Measurements from ENCODE around the gene ST14.
A peak's percentile ranks its signal among the peaks of the same experiment; 100 is the strongest.
"Not testable (repeated sequence)": the region's sequence is repeated elsewhere in the genome, so short reads cannot be mapped to it uniquely, and the experiment has no call there.

ST14 gene

DNA sequence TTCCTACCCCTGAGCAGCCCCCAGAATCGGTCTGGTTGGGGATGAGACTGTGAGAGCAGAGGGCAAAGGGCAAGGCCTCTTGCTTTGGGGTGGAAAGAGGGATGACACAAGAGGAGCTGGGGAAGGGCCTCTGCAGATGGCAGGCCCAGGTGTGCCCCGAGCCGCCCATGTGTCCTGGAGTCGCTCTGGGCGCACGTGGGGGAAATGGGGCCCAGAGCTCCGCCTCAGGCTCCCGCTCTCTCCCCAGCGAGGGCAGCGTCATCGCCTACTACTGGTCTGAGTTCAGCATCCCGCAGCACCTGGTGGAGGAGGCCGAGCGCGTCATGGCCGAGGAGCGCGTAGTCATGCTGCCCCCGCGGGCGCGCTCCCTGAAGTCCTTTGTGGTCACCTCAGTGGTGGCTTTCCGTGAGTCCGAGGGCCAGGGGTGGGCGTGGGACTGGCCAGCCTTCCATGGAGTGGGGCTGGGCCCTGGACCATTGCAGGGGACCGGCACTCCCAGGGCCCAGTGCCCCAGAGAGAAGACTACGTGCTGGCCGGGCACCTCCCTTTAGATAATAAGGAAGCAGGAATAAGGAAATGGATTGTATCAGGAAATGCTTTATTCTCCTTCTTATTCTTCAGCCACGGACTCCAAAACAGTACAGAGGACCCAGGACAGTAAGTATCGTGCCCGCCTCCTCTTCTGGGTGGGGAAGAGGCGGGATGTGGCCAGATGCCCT lies 30.1 kb downstream of the ST14 start:
- DNase-seq (ENCODE audit: low spot score): peak; percentile 43

GRCh38 chr11:130190371-130190881 lies 30.8 kb downstream of the ST14 start:
- DNase-seq (ENCODE audit: low spot score): no peak

GRCh38 chr11:130191896-130192295 lies 32.3 kb downstream of the ST14 start:
- no peak for DNase-seq (ENCODE audit: low spot score)

DNA sequence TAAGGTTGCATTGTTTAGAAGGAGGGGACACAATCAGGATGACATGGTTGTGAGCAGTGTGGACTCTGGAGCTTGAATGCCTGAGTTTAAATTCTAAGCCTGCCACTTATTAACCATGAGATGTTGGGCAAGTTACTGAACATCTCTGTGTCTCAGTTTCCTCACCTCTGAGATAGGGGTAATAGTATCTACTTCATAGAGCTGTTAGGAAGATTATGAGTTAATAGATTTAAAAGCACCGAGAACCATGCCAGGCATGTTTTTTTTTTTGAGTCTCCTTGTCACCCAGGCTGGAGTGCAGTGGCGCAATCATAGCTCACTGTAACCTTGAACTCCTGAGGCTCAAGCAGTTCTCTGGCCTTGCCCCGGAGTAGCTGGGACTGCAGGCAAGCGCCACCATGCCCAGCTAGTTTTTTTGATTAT lies 33.3 kb downstream of the ST14 start:
- DNase-seq (ENCODE audit: low spot score): no peak

DNA sequence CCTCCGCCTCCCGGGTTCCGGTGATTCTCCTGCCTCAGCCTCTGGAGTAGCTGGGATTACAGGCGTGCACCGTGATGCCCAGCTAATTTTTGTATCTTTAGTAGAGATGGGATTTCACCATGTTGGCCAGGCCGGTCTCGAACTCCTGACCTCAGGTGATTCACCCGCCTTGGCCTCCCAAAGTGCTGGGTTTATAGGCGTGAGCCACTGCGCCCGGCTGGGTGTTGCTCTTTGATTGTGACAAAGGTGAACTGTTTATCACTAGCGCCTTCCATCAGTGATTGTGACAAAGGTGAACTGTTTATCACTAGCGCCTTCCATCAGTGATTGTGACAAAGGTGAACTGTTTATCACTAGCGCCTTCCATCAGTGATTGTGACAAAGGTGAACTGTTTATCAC lies 34.0 kb downstream of the ST14 start:
- not testable (repeated sequence) for DNase-seq (ENCODE audit: low spot score)

DNA sequence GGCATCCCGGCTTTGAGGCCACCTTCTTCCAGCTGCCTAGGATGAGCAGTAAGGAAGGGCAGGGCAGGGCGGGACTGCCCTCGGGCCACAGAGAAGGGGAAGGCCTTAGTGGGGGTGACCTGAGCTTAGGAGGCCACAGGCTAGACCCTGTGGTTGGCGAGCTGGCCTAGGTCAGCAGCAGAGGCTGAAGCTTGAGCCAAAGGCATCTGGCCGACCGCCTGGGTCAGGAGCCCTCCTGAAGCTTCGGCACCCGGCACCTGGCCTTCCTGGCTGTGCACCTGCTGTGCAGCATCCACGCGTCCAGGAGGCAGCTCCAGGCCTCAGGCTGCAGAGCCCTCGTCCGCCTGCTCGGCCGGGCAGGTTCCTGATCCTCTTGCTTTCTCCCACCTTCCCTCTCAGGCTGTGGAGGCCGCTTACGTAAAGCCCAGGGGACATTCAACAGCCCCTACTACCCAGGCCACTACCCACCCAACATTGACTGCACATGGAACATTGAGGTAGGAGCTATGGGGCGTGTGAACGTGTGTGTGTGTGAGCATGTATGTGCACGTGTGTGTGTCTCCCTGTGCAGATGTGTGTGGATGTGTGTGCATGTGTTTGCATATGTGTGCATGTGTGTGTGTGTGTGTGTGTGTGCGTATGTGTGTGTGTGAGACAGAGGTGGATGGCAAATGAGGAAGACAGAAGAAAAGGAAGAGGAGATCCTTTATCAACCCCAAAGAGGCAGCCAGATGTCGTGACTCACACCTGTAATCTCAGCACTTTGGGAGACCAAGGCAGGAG lies 34.9 kb downstream of the ST14 start:
- DNase-seq (ENCODE audit: low spot score): no peak

GRCh38 chr11:130197386-130198035 lies 37.9 kb downstream of the ST14 start:
- no peak for DNase-seq (ENCODE audit: low spot score)

GRCh38 chr11:130198292-130198691 lies 38.7 kb downstream of the ST14 start:
- peak; percentile 39 for DNase-seq (ENCODE audit: low spot score)

DNA sequence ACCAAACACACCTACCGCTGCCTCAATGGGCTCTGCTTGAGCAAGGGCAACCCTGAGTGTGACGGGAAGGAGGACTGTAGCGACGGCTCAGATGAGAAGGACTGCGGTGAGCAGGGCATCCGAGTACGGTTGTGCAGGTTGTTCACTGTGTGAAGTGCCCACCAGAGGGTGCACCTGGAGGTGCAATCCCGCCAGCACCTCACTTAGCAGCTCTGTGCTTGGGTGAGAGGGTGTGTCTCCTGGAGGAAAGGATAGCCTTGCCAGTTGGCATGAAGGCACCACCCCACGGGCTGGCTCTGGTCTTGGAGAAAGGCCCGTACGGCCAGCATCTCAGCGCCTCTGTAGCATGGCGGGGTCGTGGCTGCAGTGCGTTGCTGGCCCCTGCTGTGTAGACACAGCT lies 39.4 kb downstream of the ST14 start:
- DNase-seq (ENCODE audit: low spot score): no peak

DNA sequence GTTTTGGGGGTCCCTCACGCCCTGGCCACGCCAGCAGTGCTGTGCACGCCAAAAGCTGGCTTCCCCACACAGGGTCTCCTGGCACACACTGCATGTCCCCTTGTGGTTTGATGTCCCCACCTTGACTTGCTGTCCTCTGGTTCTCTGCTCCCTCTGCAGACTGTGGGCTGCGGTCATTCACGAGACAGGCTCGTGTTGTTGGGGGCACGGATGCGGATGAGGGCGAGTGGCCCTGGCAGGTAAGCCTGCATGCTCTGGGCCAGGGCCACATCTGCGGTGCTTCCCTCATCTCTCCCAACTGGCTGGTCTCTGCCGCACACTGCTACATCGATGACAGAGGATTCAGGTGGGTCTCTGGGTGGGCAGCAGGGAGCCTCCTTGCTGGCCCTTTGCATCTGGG lies 40.2 kb downstream of the ST14 start:
- DNase-seq (ENCODE audit: low spot score): no peak

DNA sequence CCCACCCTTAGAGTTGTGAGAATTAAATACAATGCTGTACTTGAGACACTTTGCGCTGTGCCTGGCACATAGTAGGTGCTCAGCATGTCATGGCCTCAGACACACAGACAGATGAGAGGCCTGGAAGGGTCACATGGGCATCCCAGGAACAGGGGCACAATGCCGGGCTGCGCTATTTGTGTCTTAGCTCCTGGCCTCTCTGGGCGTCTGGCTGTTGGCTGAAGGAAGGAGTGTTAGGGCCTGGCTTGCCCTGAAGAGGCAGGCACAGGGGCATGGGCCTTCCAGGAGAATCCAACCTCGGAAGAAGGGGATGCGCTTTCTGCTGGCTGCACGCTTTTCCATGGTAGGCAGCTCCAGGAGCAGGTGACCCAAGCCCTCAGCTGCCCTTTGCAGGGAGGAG lies 41.4 kb downstream of the ST14 start:
- no peak for DNase-seq (ENCODE audit: low spot score)

DNA sequence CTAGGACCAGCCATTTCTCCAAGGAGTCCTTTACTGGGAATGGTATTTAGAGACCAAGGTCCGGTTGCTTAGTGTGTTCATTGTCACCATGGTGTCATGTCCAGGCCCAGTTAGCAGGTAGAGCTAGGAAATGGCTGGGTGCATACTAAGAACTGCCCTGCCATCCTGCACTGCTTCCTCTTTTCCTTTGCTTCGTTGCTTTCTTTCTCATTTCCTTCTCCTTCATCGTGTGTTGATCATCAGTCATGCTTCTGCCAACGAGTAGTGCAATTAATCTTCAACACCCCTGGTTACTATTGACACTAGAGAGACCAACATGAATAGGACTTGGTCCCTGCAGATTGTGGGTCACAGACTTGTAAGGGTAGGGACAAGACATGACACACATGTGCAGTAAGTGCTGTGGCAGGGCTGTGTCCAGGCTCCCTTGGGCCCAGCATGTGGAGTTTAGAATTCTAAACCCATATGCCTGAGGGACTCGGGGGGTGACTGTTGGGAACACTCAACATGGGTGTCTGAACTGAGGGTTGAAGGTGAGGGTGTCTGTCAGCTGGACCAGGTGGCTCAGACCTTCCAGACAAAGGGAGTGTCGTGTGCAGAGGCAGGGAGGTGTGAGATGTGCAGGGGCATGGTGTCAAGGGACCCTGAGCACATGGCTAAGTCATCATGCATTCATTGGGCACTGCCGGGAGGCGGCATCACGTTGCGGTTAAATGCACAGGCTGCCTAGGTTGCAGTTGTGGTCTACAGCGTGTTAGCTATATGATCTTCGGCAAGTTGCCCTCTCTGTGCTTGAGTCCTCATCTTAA lies 42.6 kb downstream of the ST14 start:
- no peak for DNase-seq (ENCODE audit: low spot score)

DNA sequence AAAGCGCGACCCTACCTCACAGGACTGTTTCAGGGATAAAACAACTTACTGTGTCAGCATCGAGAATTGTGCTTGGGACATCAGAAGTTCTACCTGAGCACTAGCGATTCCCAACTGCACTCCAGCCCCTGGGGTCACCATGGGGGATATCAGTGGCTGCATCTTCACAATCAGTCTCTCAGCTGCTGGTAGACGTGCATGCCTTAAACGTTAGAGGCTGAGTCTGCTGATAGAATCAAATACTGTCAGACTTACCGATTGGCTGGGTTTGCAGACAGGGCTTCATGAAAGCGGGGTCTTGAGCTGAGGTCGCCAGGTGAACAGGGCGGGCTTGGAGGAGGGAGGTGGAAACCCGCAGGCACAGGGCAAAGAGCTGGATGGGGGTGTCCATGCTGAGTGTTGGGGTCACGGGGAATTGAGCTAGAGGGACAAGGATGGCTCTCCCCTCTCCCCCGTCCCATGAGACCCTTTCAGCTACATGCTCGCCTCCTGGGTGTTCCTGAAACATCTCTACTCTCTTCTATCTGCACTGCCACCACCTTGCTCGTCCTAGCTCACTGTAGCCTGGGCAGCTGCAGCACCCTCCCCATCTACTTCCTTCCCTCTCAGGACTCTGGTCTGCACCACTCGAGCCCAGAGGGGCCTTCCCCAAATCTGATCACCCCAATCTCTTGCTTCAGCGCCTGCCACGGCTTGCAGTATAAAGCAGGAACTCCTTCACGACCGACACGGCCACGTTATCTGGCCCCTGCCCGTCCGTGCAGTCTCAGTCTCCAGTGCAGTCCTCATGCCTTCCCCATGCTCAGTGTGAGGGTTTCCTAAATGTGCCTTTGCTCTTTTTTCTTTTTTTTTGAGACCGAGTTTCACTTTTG lies 43.5 kb downstream of the ST14 start:
- DNase-seq (ENCODE audit: low spot score): no peak

GRCh38 chr11:130203766-130204702 lies 44.5 kb downstream of the ST14 start:
- DNase-seq (ENCODE audit: low spot score): no peak

GRCh38 chr11:130204703-130205095 lies 45.1 kb downstream of the ST14 start:
- DNase-seq (ENCODE audit: low spot score): no peak

DNA sequence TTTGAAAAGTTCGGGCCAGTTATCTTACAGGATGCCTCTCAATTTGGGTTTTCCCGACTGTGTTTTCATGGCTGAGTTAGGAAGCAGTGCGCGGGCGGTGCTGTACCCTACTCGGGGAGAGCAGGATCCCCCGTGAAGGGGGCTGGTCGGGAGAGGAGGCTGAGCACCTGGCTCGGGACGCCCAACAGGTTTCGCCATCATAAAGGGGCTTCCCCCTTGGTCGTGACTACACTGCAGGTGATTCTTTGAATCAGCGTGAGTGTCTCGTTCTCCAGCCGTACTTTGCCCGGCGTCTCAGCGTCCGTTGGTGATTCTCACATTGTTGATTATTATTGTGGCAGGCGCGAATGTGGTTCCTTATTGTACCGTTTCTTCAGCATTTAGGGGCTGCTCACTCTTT lies 46.6 kb downstream of the ST14 start:
- no peak for DNase-seq (ENCODE audit: low spot score)

DNA sequence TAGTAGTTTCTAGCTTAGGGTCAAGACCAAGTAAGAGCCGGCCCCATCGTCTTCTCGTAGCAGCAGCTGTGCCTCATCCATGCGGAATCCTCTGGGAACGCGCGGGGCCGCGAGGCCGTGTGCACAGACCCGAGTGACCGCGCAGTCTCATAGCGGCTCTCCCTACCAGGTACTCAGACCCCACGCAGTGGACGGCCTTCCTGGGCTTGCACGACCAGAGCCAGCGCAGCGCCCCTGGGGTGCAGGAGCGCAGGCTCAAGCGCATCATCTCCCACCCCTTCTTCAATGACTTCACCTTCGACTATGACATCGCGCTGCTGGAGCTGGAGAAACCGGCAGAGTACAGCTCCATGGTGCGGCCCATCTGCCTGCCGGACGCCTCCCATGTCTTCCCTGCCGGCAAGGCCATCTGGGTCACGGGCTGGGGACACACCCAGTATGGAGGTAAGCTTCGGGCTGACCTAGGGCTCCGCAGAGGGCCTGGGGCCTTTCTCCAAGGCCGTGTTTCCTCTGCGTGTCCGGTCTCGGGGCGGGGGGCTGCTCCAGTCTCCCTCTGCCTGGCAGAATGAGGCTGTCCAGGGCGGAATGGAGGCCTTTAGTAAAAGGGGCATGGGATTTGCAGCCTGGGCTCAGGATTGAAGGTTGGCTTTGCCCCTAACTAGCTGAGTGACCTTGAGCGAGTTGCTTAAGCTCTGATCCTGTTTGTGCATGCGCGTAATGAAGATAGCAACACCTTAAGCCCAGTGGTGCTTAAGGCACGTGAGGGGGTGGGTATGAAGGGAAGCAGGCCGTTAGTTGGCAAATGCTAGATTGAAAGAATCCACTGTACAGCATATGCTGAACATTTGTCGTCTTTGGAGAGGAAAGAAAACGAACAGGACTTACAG lies 48.9 kb downstream of the ST14 start:
- no peak for DNase-seq (ENCODE audit: low spot score)

DNA sequence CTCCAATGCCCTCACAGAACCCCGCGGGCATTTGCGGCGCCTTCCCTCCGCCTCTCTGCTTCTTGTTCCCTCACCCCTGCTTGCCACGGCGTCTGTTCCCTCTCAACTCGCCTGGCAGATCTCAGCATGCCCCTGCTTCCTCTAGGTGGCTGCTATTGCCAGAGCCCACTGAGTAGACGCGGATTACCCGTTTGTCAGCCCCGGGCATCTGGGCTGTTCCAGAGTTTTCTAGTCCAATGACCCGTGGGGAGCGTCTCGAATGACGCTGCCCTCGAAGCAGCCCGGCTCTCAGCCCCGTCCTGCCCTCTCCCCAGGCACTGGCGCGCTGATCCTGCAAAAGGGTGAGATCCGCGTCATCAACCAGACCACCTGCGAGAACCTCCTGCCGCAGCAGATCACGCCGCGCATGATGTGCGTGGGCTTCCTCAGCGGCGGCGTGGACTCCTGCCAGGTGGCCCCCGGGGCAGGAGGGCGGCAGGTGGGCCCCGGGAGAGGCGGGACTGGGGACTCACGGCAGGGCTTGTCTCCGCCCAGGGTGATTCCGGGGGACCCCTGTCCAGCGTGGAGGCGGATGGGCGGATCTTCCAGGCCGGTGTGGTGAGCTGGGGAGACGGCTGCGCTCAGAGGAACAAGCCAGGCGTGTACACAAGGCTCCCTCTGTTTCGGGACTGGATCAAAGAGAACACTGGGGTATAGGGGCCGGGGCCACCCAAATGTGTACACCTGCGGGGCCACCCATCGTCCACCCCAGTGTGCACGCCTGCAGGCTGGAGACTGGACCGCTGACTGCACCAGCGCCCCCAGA lies 49.7 kb downstream of the ST14 start:
- no peak for DNase-seq (ENCODE audit: low spot score)
